Measurements from ENCODE around the gene BEND7.

Gene BEND7

DNA sequence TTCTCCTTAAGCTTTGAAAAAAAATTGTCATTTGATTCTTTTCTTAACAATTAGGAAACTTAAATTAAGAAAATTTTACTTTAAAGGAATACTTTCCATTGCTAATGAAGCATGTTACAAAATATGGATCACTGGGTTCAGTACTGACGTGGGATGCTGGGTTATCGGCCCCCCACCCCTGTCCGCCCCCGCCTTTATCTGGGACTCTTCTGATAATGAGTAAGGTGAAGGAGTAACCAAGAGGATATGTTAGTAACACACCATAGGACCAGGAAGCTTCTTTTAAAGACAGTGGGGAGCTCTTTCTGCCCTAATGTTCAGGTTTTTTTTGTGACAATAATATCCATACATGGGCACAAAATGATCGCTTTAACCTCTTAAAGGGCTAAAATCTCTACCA is 29.7 kb downstream of the BEND7 start:
- Histone ChIP-seq H3K4me1 (ENCODE audit: insufficient read depth, low read length) (peaks cover 9% of the 10 kb centered on the region; the same call in 1 of the 2 replicates), H3K27me3 (ENCODE audit: insufficient read depth, low read length) (no peaks in the 10 kb centered on the region), H3K4me3 (ENCODE audit: low read length) (no peak overlapping the region), H3K9ac (ENCODE audit: low read depth, low read length) (no peak overlapping the region), H3K27ac (ENCODE audit: low read depth, low read length) (no peak overlapping the region), H3K9me3 (ENCODE audit: insufficient read depth, low read depth, low read length) (no peaks in the 10 kb centered on the region), H3K36me3 (ENCODE audit: insufficient read depth, low read length) (no peaks in the 10 kb centered on the region)
- WGBS: 95% methylated on average over 5 of the region's 5 CpGs

- WGBS: 93% methylated on average over 8 of the region's 8 CpGs
Measured at GRCh38 chr10:13496931-13497330, 31.9 kb downstream of the BEND7 start.

DNA sequence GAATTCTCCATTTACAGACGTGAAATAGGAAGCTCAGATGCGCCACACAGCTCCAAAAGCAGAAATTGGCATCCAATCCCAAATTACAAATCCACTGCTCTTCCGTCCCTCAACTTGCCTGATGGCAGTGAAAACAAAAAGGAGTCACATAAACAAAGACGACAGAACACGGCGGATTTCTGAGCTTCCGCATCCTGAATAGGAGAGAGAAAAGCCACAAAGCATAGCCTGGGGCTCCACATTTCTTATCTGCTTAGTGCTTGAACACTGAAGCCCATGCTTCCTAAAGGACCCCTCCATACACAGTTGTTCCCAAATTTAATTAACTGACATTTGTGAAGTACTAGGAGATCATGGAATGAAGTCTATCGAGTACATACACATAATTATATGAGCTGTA is 32.6 kb downstream of the BEND7 start:
- Histone ChIP-seq H3K9ac (ENCODE audit: low read depth, low read length) (no peak overlapping the region), H3K4me1 (ENCODE audit: insufficient read depth, low read length) (peaks cover 9% of the 10 kb centered on the region; the same call in 1 of the 2 replicates), H3K36me3 (ENCODE audit: insufficient read depth, low read length) (no peaks in the 10 kb centered on the region), H3K27me3 (ENCODE audit: insufficient read depth, low read length) (no peaks in the 10 kb centered on the region), H3K27ac (ENCODE audit: low read depth, low read length) (no peak overlapping the region), H3K9me3 (ENCODE audit: insufficient read depth, low read depth, low read length) (no peaks in the 10 kb centered on the region), H3K4me3 (ENCODE audit: low read length) (no peak overlapping the region)
- WGBS: 86% methylated on average over 7 of the region's 8 CpGs

More at GRCh38 chr10:13496931-13497330, 31.9 kb downstream of the BEND7 start:
- H3K36me3 ChIP-seq (ENCODE audit: insufficient read depth, low read length): no peaks in the 10 kb centered on the region
- H3K27me3 ChIP-seq (ENCODE audit: insufficient read depth, low read length): no peaks in the 10 kb centered on the region
- no peak overlapping the region for H3K4me3 ChIP-seq (ENCODE audit: low read length)
- no peak overlapping the region for H3K9ac ChIP-seq (ENCODE audit: low read depth, low read length)
- no peak overlapping the region for H3K27ac ChIP-seq (ENCODE audit: low read depth, low read length)
- H3K4me1 ChIP-seq (ENCODE audit: insufficient read depth, low read length): peaks cover 9% of the 10 kb centered on the region; the same call in 1 of the 2 replicates
- no peaks in the 10 kb centered on the region for H3K9me3 ChIP-seq (ENCODE audit: insufficient read depth, low read depth, low read length)

GRCh38 chr10:13492493-13493180 is 36.2 kb downstream of the BEND7 start:
- H3K36me3 ChIP-seq (ENCODE audit: insufficient read depth, low read length): no peaks in the 10 kb centered on the region
- no peak overlapping the region for H3K9ac ChIP-seq (ENCODE audit: low read depth, low read length)
- no peaks in the 10 kb centered on the region for H3K27me3 ChIP-seq (ENCODE audit: insufficient read depth, low read length)
- no peak overlapping the region for H3K27ac ChIP-seq (ENCODE audit: low read depth, low read length)
- no peak overlapping the region for H3K4me3 ChIP-seq (ENCODE audit: low read length)
- peaks cover 9% of the 10 kb centered on the region; the same call in 1 of the 2 replicates for H3K4me1 ChIP-seq (ENCODE audit: insufficient read depth, low read length)
- H3K9me3 ChIP-seq (ENCODE audit: insufficient read depth, low read depth, low read length): no peaks in the 10 kb centered on the region
- WGBS: 93% methylated on average over 16 of the region's 16 CpGs

DNA sequence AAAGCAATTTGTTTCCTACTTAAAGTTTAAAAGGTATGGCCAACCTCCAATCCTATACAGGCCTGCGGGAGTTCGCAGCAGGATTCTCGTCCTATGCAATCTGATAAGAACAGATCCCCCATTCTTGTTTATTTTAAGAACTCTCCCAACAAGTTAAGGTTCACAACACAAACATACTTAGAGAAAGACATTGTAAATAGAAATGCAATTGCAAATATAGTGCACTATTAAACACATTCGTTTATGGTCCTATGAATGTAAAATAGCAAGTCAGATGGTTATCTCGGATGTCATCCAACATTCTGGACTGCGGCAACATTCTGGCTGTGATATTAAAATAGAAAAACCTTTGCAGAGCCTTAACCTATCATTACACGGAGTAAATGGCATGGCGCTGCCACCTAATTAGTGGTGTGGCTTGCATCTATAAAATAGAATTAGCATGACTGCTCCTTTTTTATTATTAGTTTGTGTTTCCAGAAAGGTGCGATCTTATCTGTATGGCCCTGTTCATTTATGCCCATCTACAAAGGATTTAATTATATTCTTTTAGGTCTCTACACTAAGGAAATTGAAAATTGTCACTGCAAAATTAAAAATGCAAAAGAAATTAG is 37.0 kb downstream of the BEND7 start:
- Histone ChIP-seq H3K4me1 (ENCODE audit: insufficient read depth, low read length) (peaks cover 9% of the 10 kb centered on the region; the same call in 1 of the 2 replicates), H3K4me3 (ENCODE audit: low read length) (no peak overlapping the region), H3K36me3 (ENCODE audit: insufficient read depth, low read length) (no peaks in the 10 kb centered on the region), H3K9me3 (ENCODE audit: insufficient read depth, low read depth, low read length) (no peaks in the 10 kb centered on the region), H3K27me3 (ENCODE audit: insufficient read depth, low read length) (no peaks in the 10 kb centered on the region), H3K9ac (ENCODE audit: low read depth, low read length) (no peak overlapping the region), H3K27ac (ENCODE audit: low read depth, low read length) (no peak overlapping the region)
- WGBS: 94% methylated on average over 8 of the region's 9 CpGs

DNA sequence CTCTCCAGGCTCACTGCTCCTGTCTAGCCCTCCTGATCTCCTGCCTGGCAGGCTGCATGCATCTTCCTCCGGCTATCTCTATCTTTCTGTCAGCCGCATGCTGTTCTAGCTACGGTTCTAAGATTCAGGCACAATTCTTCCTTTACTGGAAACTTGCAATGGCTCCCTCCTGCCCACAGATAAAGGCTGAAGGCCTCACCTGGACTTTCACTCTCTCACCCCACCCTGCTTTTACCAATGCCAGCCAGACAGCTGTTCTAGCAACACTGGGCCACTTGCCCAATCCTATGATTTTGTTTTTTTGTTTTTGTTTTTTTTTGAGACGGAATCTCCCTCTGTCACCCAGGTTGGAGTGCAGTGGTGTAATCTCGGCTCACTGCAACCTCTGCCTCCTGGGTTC is 38.3 kb downstream of the BEND7 start:
- no peak overlapping the region for H3K4me3 ChIP-seq (ENCODE audit: low read length)
- 94% methylated on average over 5 of the region's 5 CpGs for WGBS
- H3K27me3 ChIP-seq (ENCODE audit: insufficient read depth, low read length): no peaks in the 10 kb centered on the region
- H3K4me1 ChIP-seq (ENCODE audit: insufficient read depth, low read length): no peaks in the 10 kb centered on the region
- no peak overlapping the region for H3K27ac ChIP-seq (ENCODE audit: low read depth, low read length)
- H3K36me3 ChIP-seq (ENCODE audit: insufficient read depth, low read length): no peaks in the 10 kb centered on the region
- no peak overlapping the region for H3K9ac ChIP-seq (ENCODE audit: low read depth, low read length)
- no peaks in the 10 kb centered on the region for H3K9me3 ChIP-seq (ENCODE audit: insufficient read depth, low read depth, low read length)

GRCh38 chr10:13489035-13489599 is 39.7 kb downstream of the BEND7 start:
- Histone ChIP-seq H3K27ac (ENCODE audit: low read depth, low read length) (no peak overlapping the region), H3K4me1 (ENCODE audit: insufficient read depth, low read length) (no peaks in the 10 kb centered on the region), H3K36me3 (ENCODE audit: insufficient read depth, low read length) (no peaks in the 10 kb centered on the region), H3K9ac (ENCODE audit: low read depth, low read length) (no peak overlapping the region), H3K27me3 (ENCODE audit: insufficient read depth, low read length) (no peaks in the 10 kb centered on the region), H3K9me3 (ENCODE audit: insufficient read depth, low read depth, low read length) (no peaks in the 10 kb centered on the region), H3K4me3 (ENCODE audit: low read length) (no peak overlapping the region)
- 85% methylated on average over 4 of the region's 7 CpGs for WGBS

DNA sequence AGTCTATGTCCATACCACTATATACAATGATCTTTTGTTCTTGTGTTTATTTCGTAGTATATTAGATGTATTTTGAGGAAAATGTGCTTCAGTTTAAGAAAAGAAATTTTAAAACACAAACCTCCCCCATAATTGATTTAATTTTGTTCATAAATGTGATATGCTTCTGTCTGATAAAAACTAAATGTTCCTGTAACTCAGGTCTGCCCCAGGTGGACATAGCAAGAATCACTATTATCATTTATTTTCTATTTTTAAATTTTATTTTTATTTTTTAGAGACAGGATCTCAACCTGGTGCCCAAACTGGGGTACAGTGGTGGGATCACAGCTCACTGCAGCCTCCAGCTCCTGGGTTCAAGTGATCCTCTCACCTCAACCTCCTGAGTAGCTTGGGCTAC is 43.2 kb downstream of the BEND7 start:
- no peak overlapping the region for H3K9ac ChIP-seq (ENCODE audit: low read depth, low read length)
- H3K36me3 ChIP-seq (ENCODE audit: insufficient read depth, low read length): no peaks in the 10 kb centered on the region
- no peaks in the 10 kb centered on the region for H3K9me3 ChIP-seq (ENCODE audit: insufficient read depth, low read depth, low read length)
- no peak overlapping the region for H3K4me3 ChIP-seq (ENCODE audit: low read length)
- H3K27me3 ChIP-seq (ENCODE audit: insufficient read depth, low read length): no peaks in the 10 kb centered on the region
- no peak overlapping the region for H3K27ac ChIP-seq (ENCODE audit: low read depth, low read length)
- H3K4me1 ChIP-seq (ENCODE audit: insufficient read depth, low read length): no peaks in the 10 kb centered on the region
- no CpG with 5 or more reads among the region's 1 CpG for WGBS

GRCh38 chr10:13483951-13484350 is 44.9 kb downstream of the BEND7 start:
- Histone ChIP-seq H3K9me3 (ENCODE audit: insufficient read depth, low read depth, low read length) (no peaks in the 10 kb centered on the region), H3K4me3 (ENCODE audit: low read length) (no peak overlapping the region), H3K4me1 (ENCODE audit: insufficient read depth, low read length) (no peaks in the 10 kb centered on the region), H3K27ac (ENCODE audit: low read depth, low read length) (no peak overlapping the region), H3K27me3 (ENCODE audit: insufficient read depth, low read length) (no peaks in the 10 kb centered on the region), H3K36me3 (ENCODE audit: insufficient read depth, low read length) (no peaks in the 10 kb centered on the region), H3K9ac (ENCODE audit: low read depth, low read length) (no peak overlapping the region)
- WGBS: 96% methylated on average over 9 of the region's 9 CpGs

- WGBS: 82% methylated on average over 3 of the region's 3 CpGs
Measured at GRCh38 chr10:13483073-13483472, 45.7 kb downstream of the BEND7 start.

DNA sequence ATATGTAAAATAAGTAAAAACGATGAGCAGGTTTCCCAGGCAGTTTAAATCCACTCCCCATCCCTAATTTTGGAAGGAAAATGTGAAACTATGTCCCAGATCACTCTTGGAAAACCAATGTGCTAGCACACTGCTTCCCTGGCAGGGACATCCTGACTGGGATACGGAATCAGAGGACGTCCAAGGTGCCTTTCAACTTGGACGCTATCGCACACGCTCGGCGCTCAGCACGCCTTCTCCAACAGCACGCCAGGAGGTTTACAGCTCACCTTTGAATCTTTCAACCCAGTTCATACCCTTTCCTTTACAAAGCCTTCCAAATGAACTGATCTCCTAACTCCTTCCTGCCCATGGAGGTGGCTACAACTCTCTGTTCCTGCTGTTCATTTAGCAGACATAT is 47.1 kb downstream of the BEND7 start:
- Histone ChIP-seq H3K27me3 (ENCODE audit: insufficient read depth, low read length) (no peaks in the 10 kb centered on the region), H3K4me1 (ENCODE audit: insufficient read depth, low read length) (no peaks in the 10 kb centered on the region), H3K36me3 (ENCODE audit: insufficient read depth, low read length) (no peaks in the 10 kb centered on the region), H3K27ac (ENCODE audit: low read depth, low read length) (no peak overlapping the region), H3K4me3 (ENCODE audit: low read length) (no peak overlapping the region), H3K9me3 (ENCODE audit: insufficient read depth, low read depth, low read length) (no peaks in the 10 kb centered on the region), H3K9ac (ENCODE audit: low read depth, low read length) (no peak overlapping the region)
- WGBS: 91% methylated on average over 10 of the region's 10 CpGs

More at GRCh38 chr10:13483073-13483472, 45.7 kb downstream of the BEND7 start:
- Histone ChIP-seq H3K4me1 (ENCODE audit: insufficient read depth, low read length) (no peaks in the 10 kb centered on the region), H3K27ac (ENCODE audit: low read depth, low read length) (no peak overlapping the region), H3K4me3 (ENCODE audit: low read length) (no peak overlapping the region), H3K9ac (ENCODE audit: low read depth, low read length) (no peak overlapping the region), H3K9me3 (ENCODE audit: insufficient read depth, low read depth, low read length) (no peaks in the 10 kb centered on the region), H3K27me3 (ENCODE audit: insufficient read depth, low read length) (no peaks in the 10 kb centered on the region), H3K36me3 (ENCODE audit: insufficient read depth, low read length) (no peaks in the 10 kb centered on the region)
